Smooth muscle cell (in vitro differentiated cells): ENCODE results near the gene PPP6R3. TPM values are rescaled to one million over a fixed set of nuclear protein-coding genes. Genes with fewer than 3 reads are reported as not detected.

Source experiments
- DNase-seq: peaks from one replicate; lab custom pipeline; 2025; ENCODE audit not compliant: unreplicated experiment; lab: John Stamatoyannopoulos, UW
- H2AFZ ChIP-seq: fragments of 200-600 bp; sonication (generic); 2 replicates; pipeline ENCODE4 v1.6.0; 2016; ENCODE audit warnings: antibody characterized with exemption, low read depth, mild to moderate bottlenecking
- H3F3A ChIP-seq: fragments of 200-600 bp; sonication (generic); 2 replicates; pipeline ENCODE4 v1.6.0; 2017; ENCODE audit warnings: antibody characterized with exemption, low read depth
- H3K27ac ChIP-seq: fragments of 200-600 bp; sonication (generic); 2 replicates; pipeline ENCODE4 v1.5.1; 2016; ENCODE audit warnings: low read depth, mild to moderate bottlenecking
- H3K27me3 ChIP-seq: fragments of 200-600 bp; sonication (generic); 2 replicates; pipeline ENCODE4 v1.6.1; 2016; ENCODE audit warnings: low read depth, mild to moderate bottlenecking
- H3K36me3 ChIP-seq: fragments of 200-600 bp; sonication (generic); 2 replicates; pipeline ENCODE4 v1.5.1; 2016; ENCODE audit warnings: low read depth
- H3K4me1 ChIP-seq: fragments of 200-600 bp; sonication (generic); 2 replicates; pipeline ENCODE4 v1.5.1; 2016; ENCODE audit warnings: low read depth
- H3K4me2 ChIP-seq: fragments of 200-600 bp; sonication (generic); 2 replicates; pipeline ENCODE4 v1.6.0; 2016; ENCODE audit warnings: mild to moderate bottlenecking
- H3K4me3 ChIP-seq: fragments of 200-600 bp; sonication (generic); 2 replicates; pipeline ENCODE4 v1.5.1; 2016; ENCODE audit warnings: mild to moderate bottlenecking
- H3K79me2 ChIP-seq: fragments of 200-600 bp; sonication (generic); 2 replicates; pipeline ENCODE4 v1.6.0; 2016; ENCODE audit warnings: low read depth, mild to moderate bottlenecking
- H3K9ac ChIP-seq: fragments of 200-600 bp; sonication (generic); 2 replicates; pipeline ENCODE4 v1.6.0; 2016; ENCODE audit warnings: low read depth
- H3K9me3 ChIP-seq: fragments of 200-600 bp; sonication (generic); replicated peaks from 2 replicates; pipeline ENCODE4 v1.5.1; 2016; ENCODE audit warnings: low read depth
- H4K20me1 ChIP-seq: fragments of 200-600 bp; sonication (generic); 2 replicates; pipeline ENCODE4 v1.6.0; 2016; ENCODE audit warnings: low read depth
- CTCF ChIP-seq: fragments of 200-600 bp; sonication (generic); IDR thresholded peaks from 2 replicates; pipeline ENCODE4 v1.5.1; 2017; ENCODE audit warnings: borderline replicate concordance, mild to moderate bottlenecking, antibody characterized with exemption; ENCODE audit not compliant: insufficient read depth, poor library complexity, severe bottlenecking
- WGBS: methylation state at CpG from one replicate; pipeline ENCODE4 v1.1.7; 2016; ENCODE audit warnings: low lambda C conversion rate; 5-methylcytosine and 5-hydroxymethylcytosine counted together
- polyA plus RNA-seq: library from polyadenylated mRNA; unstranded; fragments of >200 nt; fragmentation: Nextera tagmentation; extraction: Ambion mirVana; gene quantifications from 2 replicates; pipeline ENCODE4 v1.2.1, GENCODE V29; 2016
- total RNA-seq: library from RNA; depleted of rRNA; stranded (reverse); fragments of >200 nt; gene quantifications from 2 replicates; pipeline ENCODE4 v1.2.3, GENCODE V29; 2014

The PPP6R3 gene
- total and polyA plus RNA-seq, 2 experiments from 2014 or later = 28.4 to 121 TPM

- Histone ChIP-seq H3K36me3 (peaks cover 8% of the 10 kb centered on the region), H3K27ac (peak overlapping the region; percentile 50), H3K9ac (no peak overlapping the region), H3K79me2 (peaks cover 10% of the 10 kb centered on the region), H4K20me1 (peaks cover 81% of the 10 kb centered on the region), H3K4me1 (peaks cover 9% of the 10 kb centered on the region), H3K4me2 (peak overlapping the region; percentile 32), H3K27me3 (no peaks in the 10 kb centered on the region), H3K9me3 (no peaks in the 10 kb centered on the region), H3K4me3 (no peak overlapping the region), H3F3A (peaks cover 6% of the 10 kb centered on the region), H2AFZ (no peak overlapping the region)
- WGBS = 96% methylated on average over 3 of the region's 3 CpGs
- no peak for DNase-seq
- no peak for TF ChIP-seq CTCF
Measured at GRCh38 chr11:68581901-68582300, 121.3 kb downstream of the PPP6R3 start.

- Histone ChIP-seq H3K27me3 (no peaks in the 10 kb centered on the region), H3K79me2 (peaks cover 10% of the 10 kb centered on the region), H3K4me1 (peaks cover 9% of the 10 kb centered on the region), H3K9ac (no peak overlapping the region), H3K36me3 (peaks cover 8% of the 10 kb centered on the region), H3K4me2 (peak overlapping the region; percentile 32), H3K4me3 (no peak overlapping the region), H3K9me3 (no peaks in the 10 kb centered on the region), H3K27ac (peak overlapping the region; percentile 50), H3F3A (peaks cover 6% of the 10 kb centered on the region), H2AFZ (no peak overlapping the region), H4K20me1 (peaks cover 80% of the 10 kb centered on the region)
- DNase-seq = no peak
- WGBS = 62% methylated on average over 8 of the region's 8 CpGs
- TF ChIP-seq CTCF = no peak
Measured at GRCh38 chr11:68582416-68583040, 122.0 kb downstream of the PPP6R3 start.

GRCh38 chr11:68583041-68583446 is 122.5 kb downstream of the PPP6R3 start:
- H3K27ac ChIP-seq = peak overlapping the region; percentile 50
- no peak overlapping the region for H3K4me3 ChIP-seq
- H2AFZ ChIP-seq = no peak overlapping the region
- H3K4me1 ChIP-seq = peaks cover 9% of the 10 kb centered on the region
- peak overlapping the region; percentile 32 for H3K4me2 ChIP-seq
- H3K9ac ChIP-seq = no peak overlapping the region
- H3K36me3 ChIP-seq = peaks cover 8% of the 10 kb centered on the region
- peaks cover 82% of the 10 kb centered on the region for H4K20me1 ChIP-seq
- H3K79me2 ChIP-seq = peaks cover 10% of the 10 kb centered on the region
- no peak for DNase-seq
- no peak for TF ChIP-seq CTCF
- no peaks in the 10 kb centered on the region for H3K27me3 ChIP-seq
- WGBS = 29% methylated on average over 2 of the region's 2 CpGs
- no peaks in the 10 kb centered on the region for H3K9me3 ChIP-seq
- peaks cover 6% of the 10 kb centered on the region for H3F3A ChIP-seq

GRCh38 chr11:68584097-68584496 is 123.5 kb downstream of the PPP6R3 start:
- Histone ChIP-seq H3K4me2 (no peak overlapping the region), H3K4me3 (no peak overlapping the region), H2AFZ (no peak overlapping the region), H3K27me3 (no peaks in the 10 kb centered on the region), H3K9me3 (no peaks in the 10 kb centered on the region), H3K4me1 (peaks cover 9% of the 10 kb centered on the region), H3F3A (peaks cover 6% of the 10 kb centered on the region), H4K20me1 (peaks cover 76% of the 10 kb centered on the region), H3K9ac (no peak overlapping the region), H3K79me2 (peaks cover 10% of the 10 kb centered on the region), H3K36me3 (no peaks in the 10 kb centered on the region), H3K27ac (no peak overlapping the region)
- WGBS = 69% methylated on average over 6 of the region's 6 CpGs
- DNase-seq = no peak
- peak; percentile 50 for TF ChIP-seq CTCF
